Bronchial epithelial cell (primary cell): Measurements from ENCODE around the gene CFAP74. TPM values are rescaled to one million over a fixed set of nuclear protein-coding genes. Genes with fewer than 3 reads are reported as not detected.
A peak's percentile ranks its signal among the peaks of the same experiment; 100 is the strongest.

Experiments
- DNase-seq: peaks from one replicate; pipeline ENCODE4 v3.0.0-alpha.2; 2010; ENCODE audit warnings: low read depth
- FAIRE-seq: peaks from 2 replicates; lab custom pipeline; 2011; peaks lifted over from hg19 to GRCh38; lab: Jason Lieb, UNC
- H3K27me3 ChIP-seq: 2 replicates; pipeline ENCODE4 v1.5.1; 2011; ENCODE audit warnings: low read length; ENCODE audit not compliant: control insufficient read depth, insufficient read depth
- H3K36me3 ChIP-seq: 2 replicates; pipeline ENCODE4 v1.5.1; 2011; ENCODE audit warnings: low read length; ENCODE audit not compliant: control insufficient read depth, insufficient read depth
- H3K4me3 ChIP-seq: 2 replicates; pipeline ENCODE4 v1.5.1; 2011; ENCODE audit warnings: mild to moderate bottlenecking, low read depth, low read length, control low read depth
- CTCF ChIP-seq: IDR thresholded peaks from 2 replicates; pipeline ENCODE4 v1.5.1; 2011; ENCODE audit warnings: mild to moderate bottlenecking, moderate library complexity, low read length, control low read depth, inconsistent platforms; ENCODE audit not compliant: insufficient read depth, severe bottlenecking
- total RNA-seq: library from RNA; depleted of rRNA; stranded (reverse); fragments of >200 nt; gene quantifications from 2 replicates; pipeline ENCODE4 v1.2.1, GENCODE V29; 2014

Gene CFAP74
- total RNA-seq, 1 donor from 2014 or later: not detected

DNA sequence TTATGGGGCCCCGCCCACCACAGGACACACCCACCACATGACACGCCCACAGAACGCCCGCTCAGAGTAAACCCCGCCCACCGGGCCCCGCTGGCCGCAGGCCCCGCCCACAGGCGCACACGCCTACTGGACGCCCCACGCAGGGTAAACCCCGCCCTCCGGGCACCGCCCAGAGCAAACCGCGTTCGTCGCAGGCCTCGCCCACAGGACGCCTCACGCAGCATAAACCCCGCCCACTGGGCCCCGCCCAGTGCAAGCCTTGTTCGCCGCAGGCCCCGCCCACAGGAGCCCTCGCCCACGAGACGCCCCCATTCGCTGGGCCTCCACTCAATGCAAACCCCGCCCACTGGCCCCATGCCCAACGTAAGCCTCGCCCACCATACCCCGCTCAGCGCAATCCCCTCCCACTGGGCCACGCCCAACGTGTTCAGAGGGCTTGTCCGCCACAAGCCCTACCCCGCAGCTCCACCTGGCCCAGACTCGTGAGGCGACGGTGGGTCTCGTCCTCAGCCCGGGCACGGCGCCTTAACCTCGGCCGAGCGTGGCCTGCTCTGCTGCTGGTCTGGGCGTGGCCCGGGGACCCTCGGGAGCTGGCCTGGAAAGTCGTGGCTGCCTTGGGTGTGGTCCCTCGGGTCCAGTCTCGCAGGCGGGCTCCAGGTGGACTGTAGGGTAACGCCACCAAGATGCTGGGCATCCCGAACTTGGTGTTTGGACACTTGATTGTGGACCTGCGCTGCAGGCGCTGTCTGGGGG is 84.1 kb downstream of the CFAP74 start:
- no peak for FAIRE-seq

DNA sequence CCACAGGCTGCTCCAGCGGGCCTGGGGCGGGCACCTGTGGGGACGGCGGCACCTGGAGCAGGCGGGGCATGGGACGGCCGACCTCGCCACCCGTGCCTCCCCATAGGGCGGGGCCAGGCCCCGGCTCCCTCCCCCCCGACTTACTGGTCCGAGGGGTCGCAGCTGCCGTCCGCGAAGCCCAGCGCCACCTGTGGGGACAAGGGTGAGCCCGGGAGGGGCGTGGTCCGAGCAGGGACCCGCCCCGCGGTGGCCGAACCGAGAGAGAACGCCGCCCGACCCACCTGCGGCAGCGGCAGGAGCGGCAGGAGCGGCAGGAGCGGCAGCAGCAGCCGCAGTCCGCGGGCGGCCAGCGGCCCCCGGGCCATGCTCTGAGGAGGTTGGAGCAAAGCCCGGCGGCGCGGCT is 84.7 kb downstream of the CFAP74 start, which contains the start of gene TMEM52:
TSS of gene TMEM52 (minus strand) at position 379 of the 403 bp plus-strand sequence. CDS start at position 365, 14 bp downstream.
- FAIRE-seq (no peak), DNase-seq (no peak)
- Histone ChIP-seq H3K27me3 (no peaks in the 10 kb centered on the region), H3K4me3 (peak within 1 kb of the TSS; percentile 54), H3K36me3 (no peaks in the 10 kb centered on the region)
- TF ChIP-seq CTCF: peak; percentile 20

More for the DNA sequence above, 84.1 kb downstream of the CFAP74 start:
- Histone ChIP-seq H3K27me3 (no peaks in the 10 kb centered on the region), H3K36me3 (no peaks in the 10 kb centered on the region), H3K4me3 (peak overlapping the region; percentile 54)
- no peak for TF ChIP-seq CTCF
- peak; percentile 90 for DNase-seq

- Histone ChIP-seq H3K36me3 (no peaks in the 10 kb centered on the region), H3K27me3 (no peaks in the 10 kb centered on the region), H3K4me3 (peak overlapping the region; percentile 54)
- no peak for DNase-seq
- TF ChIP-seq CTCF: no peak
- no peak for FAIRE-seq
These were observed 85.3 kb downstream of the CFAP74 start for GRCh38 chr1:1917995-1918900.

GRCh38 chr1:1917304-1917976 is 86.1 kb downstream of the CFAP74 start:
- FAIRE-seq (no peak), DNase-seq (no peak)
- no peak overlapping the region for H3K4me3 ChIP-seq
- no peaks in the 10 kb centered on the region for H3K27me3 ChIP-seq
- TF ChIP-seq CTCF: no peak
- no peaks in the 10 kb centered on the region for H3K36me3 ChIP-seq

- FAIRE-seq (no peak), DNase-seq (no peak)
- Histone ChIP-seq H3K36me3 (no peaks in the 10 kb centered on the region), H3K27me3 (no peaks in the 10 kb centered on the region), H3K4me3 (no peak overlapping the region)
- TF ChIP-seq CTCF: no peak
These were observed 86.7 kb downstream of the CFAP74 start for GRCh38 chr1:1916851-1917251.
